NCI-H345 treated with DMSO at 0.1 percent for 48 hours (cell line): ENCODE measurements around the gene ZNF792.
"Not testable (repeated sequence)": the region's sequence is repeated elsewhere in the genome, so short reads cannot be mapped to it uniquely, and the experiment has no call there.

Experiments
- DNase-seq: peaks from one replicate; lab custom pipeline; 2025; ENCODE audit not compliant: unreplicated experiment; lab: John Stamatoyannopoulos, UW

The ZNF792 gene

DNA sequence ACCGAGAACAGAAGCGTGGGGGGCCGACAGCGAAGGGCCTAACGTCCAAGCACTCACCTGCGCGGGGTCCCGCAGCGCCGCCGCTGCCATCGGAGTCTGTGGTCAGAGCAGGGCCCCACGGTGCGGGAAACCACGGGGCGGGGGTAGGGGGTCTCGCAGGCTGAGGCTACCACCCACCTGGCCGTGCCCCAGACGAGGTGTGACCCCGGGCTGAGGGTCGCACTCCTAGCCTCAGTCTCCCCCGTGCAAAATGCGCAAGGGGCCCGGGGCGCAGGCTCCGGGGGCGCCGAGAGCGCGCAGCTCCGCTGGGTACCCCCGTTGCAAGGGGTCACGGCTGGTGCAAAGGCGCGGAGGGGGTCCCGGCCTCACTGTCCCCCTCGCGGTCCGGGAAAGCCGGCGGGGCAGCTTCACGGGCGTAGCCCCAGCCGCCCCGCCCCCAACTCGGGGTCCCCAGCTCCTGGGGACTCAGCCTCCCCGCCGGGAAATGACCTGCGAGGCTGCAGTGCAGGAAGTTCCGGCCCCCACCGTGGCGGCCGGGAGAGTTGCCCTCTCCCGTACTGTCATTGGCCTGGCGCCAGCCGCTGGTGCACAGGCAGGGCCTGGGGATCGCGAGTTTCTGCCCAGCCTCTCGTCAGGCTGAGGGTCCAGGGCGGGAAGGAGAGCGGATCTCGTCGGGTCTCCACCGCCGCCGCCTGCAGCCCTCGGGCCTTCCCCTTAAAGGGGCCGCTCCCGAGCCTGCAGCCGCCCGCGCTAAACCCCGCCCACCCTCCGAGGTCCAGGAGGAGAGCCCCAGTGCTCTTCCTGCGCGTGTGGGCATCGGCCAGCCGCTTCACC, at the start of gene ZNF792:
TSS of gene ZNF792 (minus strand) at position 657 of the 834 bp plus-strand sequence. CDS start at position 90, 567 bp downstream.
- DNase-seq: peak; percentile 66

DNA sequence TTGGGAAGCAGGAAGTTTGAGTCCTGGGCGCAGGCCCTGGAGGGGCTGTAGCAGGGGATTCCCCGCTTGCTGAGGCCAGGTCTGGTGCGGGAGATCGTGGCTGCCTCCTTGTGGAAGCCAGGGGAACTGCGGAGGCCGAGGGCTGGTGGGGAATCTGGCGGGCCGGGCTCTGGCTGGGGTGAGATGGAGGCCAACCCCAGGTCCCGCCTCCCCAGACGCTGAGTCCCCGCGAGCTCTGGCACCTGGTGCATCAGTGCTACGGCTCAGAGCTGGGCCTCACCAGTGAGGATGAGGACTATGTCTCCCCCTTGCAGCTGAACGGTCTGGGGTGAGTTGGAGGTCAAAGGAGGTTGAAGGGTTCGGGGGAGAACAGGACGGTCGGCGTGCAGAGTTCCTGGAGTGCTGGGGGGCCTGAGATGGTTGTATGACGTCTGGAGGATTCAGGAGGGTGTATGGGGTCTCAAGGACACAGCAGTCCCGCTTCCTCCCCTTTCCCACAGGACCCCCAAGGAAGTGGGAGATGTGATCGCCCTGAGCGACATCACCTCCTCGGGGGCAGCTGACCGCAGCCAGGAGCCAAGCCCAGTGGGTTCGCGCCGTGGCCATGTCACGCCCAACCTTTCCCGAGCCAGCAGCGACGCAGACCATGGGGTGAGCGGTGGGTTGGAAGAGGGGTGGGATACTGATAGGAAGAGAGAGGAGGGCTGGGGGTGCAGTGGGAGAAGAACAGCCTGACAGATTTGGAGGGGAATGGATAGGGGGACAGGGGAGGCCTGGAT, 49.2 kb upstream of the ZNF792 start:
- DNase-seq: peak; percentile 31

DNA sequence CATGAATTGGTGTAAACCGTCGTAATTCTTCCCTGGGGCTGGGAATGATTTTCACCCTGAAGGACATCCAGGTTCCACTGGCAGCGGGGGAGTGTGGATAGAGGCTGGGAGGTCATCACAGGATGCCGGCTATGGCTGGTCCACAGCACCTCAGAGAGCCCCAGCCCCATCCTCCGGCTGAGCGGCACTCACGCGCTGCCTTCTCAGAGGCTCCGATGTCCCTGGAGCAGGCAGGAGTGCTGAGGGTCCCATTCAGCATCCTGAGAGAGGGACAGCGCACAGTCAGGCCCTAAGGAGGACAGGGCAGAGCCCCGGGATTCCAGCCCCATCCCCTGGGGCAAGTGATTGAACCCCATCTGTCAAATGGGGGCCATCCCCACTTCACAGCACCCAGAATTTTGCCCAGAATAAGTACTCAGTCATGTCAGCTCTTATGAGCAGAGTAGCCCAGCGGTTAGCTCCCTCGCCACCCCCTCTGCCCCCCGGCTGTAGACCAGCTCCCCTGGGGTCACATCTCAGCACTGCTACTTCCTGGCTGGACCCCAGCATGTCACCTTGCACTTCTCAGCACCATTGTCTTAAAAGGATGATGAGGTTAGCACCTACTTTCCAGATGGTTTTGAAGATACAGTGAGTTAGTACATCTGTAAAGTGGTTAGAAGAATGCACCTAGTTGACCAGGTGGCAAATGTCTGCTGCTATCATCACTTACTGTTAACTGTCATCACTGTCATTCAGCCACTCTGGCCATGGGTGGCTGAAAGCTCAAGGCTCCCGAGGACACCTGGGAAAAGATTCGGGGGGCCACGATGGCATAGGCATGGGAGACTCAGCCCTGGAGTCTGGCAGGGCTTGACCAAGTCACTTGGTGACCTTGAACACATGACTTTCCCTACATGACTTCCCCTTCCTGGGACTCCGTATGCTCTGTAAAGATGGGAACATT, 48.0 kb upstream of the ZNF792 start:
- DNase-seq: no peak

GRCh38 chr19:35011091-35011689, 47.2 kb upstream of the ZNF792 start:
- DNase-seq: no peak

GRCh38 chr19:35009424-35010415, 45.7 kb upstream of the ZNF792 start:
- no peak for DNase-seq

- no peak for DNase-seq
These were observed 44.9 kb upstream of the ZNF792 start for GRCh38 chr19:35008891-35009341.

DNA sequence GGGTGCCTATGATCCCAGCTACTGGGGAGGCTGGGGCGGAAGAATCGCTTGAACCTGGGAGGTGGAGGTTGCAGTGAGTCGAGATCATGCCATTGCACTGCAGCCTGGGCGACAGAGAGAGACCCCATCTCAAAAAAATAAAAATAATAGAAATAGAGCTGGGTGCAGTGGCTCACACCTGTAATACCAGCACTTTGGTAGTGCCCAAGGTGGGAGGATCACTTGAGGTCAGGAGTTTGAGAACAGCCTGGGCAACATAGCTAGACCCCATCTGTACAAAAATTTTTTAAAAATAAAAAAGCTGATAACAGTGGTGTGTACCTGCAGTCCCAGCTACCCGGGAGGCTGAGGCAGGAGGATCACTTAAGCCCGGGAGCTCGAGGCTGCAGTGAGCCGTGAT, 43.4 kb upstream of the ZNF792 start:
- not testable (repeated sequence) for DNase-seq

DNA sequence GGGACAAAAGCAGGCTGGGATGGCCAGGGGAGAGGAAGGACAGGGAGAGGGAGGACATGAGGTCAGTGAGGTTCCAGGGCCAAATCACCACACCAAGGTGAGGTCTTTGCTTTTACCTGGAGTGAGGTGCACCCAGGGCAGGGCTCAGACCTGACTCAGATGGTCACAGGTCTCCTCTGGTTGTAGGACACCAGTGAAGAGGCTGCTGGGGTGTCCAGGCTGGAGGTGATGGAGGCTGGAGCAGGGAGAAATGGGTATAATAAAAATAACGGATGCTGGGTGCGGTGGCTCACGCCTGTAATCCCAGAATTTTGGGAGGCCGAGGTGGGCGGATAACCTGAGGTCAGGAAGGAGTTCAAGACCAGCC, 43.0 kb upstream of the ZNF792 start:
- DNase-seq: no peak

DNA sequence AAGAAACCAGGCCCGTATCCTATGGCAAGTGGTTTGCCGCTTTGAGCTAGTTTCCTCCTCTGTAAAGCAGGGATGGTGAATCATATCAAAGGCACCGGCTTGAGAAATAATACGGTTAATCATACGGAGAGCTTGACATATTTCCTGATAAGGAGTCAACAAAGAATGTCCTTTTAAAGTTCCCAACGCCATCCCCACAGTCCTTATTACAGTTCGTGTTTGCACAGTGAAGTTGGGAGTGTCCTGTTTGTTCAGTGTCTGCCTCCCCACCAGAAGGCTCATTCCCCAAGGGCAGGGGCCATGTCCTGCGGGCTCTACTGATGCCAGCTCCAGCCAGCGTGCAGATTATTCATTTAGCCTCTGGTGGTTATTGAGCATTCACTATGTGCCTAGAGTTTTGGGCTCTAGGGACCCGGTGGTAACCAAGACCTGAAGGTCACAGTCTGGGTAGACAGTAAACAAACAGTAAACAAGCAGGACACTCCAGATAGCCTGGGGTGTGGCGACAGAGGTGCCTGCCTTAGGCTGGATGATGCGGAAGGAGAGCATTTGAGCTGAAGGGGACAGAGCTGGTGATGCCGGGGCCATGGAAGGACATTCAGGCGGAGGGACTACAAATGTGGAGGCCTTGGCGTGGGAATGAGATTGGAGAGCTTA, 42.4 kb upstream of the ZNF792 start:
- DNase-seq: no peak

GRCh38 chr19:35006007-35006341, 41.9 kb upstream of the ZNF792 start:
- DNase-seq: not testable (repeated sequence)

- no peak for DNase-seq
These were observed 41.4 kb upstream of the ZNF792 start for GRCh38 chr19:35005256-35005977.

DNA sequence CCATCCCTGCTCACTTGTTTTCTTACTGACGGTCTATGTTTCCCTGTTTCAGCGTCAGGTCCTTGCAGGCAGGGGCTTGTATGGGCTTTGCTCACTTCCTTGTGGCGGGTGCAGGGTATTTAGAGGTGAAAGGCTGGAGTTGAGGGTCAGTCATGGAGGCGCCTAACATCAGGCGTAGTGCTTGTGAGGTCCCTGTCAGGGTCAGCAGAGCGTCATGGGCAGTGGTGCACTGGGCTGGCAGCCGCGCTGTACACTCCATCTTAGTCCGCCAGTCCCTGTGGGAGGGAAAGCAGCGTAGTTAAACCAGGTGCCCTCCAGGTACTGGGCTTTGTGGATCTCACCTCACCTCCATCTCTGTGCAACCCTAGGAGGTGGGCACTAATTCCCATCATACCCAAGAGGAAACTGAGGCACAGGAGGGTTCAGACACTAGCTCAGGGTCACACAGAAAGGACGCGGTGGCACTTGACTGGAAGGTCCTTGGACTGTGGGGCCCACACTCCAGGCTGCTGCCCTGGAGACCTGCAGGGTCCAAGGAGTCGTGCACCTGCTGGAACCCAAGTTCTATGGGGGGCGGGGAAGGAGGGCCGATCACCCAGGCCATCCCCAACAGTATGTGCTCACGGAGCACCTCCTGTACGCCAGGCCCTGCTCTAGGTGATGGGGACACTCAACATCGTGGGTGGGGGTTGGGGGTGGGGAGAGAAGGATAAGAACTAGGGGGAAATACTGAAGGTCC, 40.7 kb upstream of the ZNF792 start:
- no peak for DNase-seq

DNA sequence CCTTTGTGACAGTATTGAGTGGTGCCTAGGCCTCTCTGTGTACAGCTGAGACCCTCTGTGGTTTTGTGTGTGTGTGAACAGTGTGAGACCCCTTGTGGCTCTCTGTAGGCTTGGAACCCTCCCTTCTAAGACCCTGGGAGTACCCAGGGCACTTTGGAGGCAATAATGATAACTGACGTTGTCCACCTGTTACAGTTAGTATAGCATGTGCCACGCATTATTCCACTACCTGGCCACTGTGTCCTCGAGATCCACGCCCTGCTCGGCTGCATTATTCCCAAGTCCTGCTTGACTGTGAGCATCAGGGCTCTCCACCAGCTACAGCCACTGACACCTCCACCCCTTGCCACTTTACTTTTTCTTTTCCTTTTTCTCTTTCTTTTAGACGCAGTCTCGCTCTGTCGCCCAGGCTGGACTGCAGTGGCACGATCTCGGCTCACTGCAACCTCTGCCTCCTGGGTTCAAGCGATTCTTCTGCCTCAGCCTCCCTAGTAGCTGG, 38.1 kb upstream of the ZNF792 start:
- no peak for DNase-seq

- DNase-seq: peak; percentile 21
These were observed 36.8 kb upstream of the ZNF792 start for GRCh38 chr19:35000647-35001501.

GRCh38 chr19:35000338-35000646, 36.3 kb upstream of the ZNF792 start:
- DNase-seq: no peak

- peak; percentile 87 for DNase-seq
These were observed 35.7 kb upstream of the ZNF792 start, which contains the start of gene GRAMD1A for GRCh38 chr19:34999498-35000337. Gene GRAMD1A (plus strand): TSS chr19:35000323. CDS start chr19:35000479, 156 bp downstream.
